GM18505 (cell line): ENCODE results near the gene PLLP.

Experiments
- ATAC-seq: cut with Tn5 transposase; IDR thresholded peaks from one replicate; pipeline ENCODE4 v1.9.1; 2021; ENCODE audit not compliant: unreplicated experiment
- POLR2A ChIP-seq: IDR thresholded peaks from 4 replicates; pipeline ENCODE4 v1.6.1; 2011; ENCODE audit warnings: borderline replicate concordance; ENCODE audit not compliant: insufficient read depth, insufficient read length; ENCODE audit errors: extremely low read depth

Gene PLLP

GRCh38 chr16:57262841-57263540 is 21.5 kb downstream of the PLLP start:
- ATAC-seq, result no peak
- no peak for TF ChIP-seq POLR2A

- no peak for ATAC-seq
- no peak for TF ChIP-seq POLR2A
Observed at GRCh38 chr16:57261806-57262205, 22.7 kb downstream of the PLLP start.

GRCh38 chr16:57260294-57260929 is 24.1 kb downstream of the PLLP start:
- no peak for TF ChIP-seq POLR2A
- ATAC-seq, result no peak

GRCh38 chr16:57258910-57259475 is 25.5 kb downstream of the PLLP start:
- no peak for TF ChIP-seq POLR2A
- ATAC-seq, result no peak

GRCh38 chr16:57258226-57258909 is 26.1 kb downstream of the PLLP start:
- ATAC-seq, result no peak
- TF ChIP-seq POLR2A, result no peak

- no peak for ATAC-seq
- TF ChIP-seq POLR2A, result no peak
Observed at GRCh38 chr16:57257455-57258070, 26.9 kb downstream of the PLLP start.

- no peak for ATAC-seq
- no peak for TF ChIP-seq POLR2A
Observed at GRCh38 chr16:57256601-57257395, 27.7 kb downstream of the PLLP start.

GRCh38 chr16:57255686-57256415 is 28.6 kb downstream of the PLLP start:
- ATAC-seq, result no peak
- no peak for TF ChIP-seq POLR2A

GRCh38 chr16:57253466-57253865 is 31.0 kb downstream of the PLLP start:
- TF ChIP-seq POLR2A, result no peak
- no peak for ATAC-seq

GRCh38 chr16:57252148-57252721 is 32.2 kb downstream of the PLLP start:
- no peak for ATAC-seq
- no peak for TF ChIP-seq POLR2A

- TF ChIP-seq POLR2A, result no peak
- no peak for ATAC-seq
Observed at GRCh38 chr16:57251352-57251751, 33.1 kb downstream of the PLLP start.
